Neural progenitor cell (in vitro differentiated cells): ENCODE data around the gene RPL32. TPM values are rescaled to one million over a fixed set of nuclear protein-coding genes. Genes with fewer than 3 reads are reported as not detected.
A peak's percentile ranks its signal among the peaks of the same experiment; 100 is the strongest.

Experiments
- DNase-seq: peaks from one replicate; pipeline ENCODE4 v3.0.0-alpha.2; 2016; ENCODE audit warnings: low spot score
- H2AFZ ChIP-seq: fragments of 200-600 bp; sonication (generic); replicated peaks from 2 replicates; pipeline ENCODE4 v1.6.1; 2016; ENCODE audit warnings: antibody characterized with exemption
- H3F3A ChIP-seq: fragments of 200-600 bp; sonication (generic); 2 replicates; pipeline ENCODE4 v1.6.1; 2016; ENCODE audit warnings: antibody characterized with exemption, low read depth
- H3K27ac ChIP-seq: fragments of 200-600 bp; sonication (generic); 2 replicates; pipeline ENCODE4 v1.5.1; 2016; ENCODE audit warnings: mild to moderate bottlenecking
- H3K27me3 ChIP-seq: fragments of 200-600 bp; sonication (generic); 2 replicates; pipeline ENCODE4 v1.6.1; 2016; ENCODE audit warnings: mild to moderate bottlenecking, moderate library complexity
- H3K36me3 ChIP-seq: fragments of 200-600 bp; sonication (generic); 2 replicates; pipeline ENCODE4 v1.5.1; 2016
- H3K4me1 ChIP-seq: fragments of 200-600 bp; sonication (generic); 2 replicates; pipeline ENCODE4 v1.6.1; 2016; ENCODE audit warnings: mixed run types
- H3K4me2 ChIP-seq: fragments of 200-600 bp; sonication (generic); 2 replicates; pipeline ENCODE4 v1.6.1; 2016
- H3K4me3 ChIP-seq: fragments of 200-600 bp; sonication (generic); 2 replicates; pipeline ENCODE4 v1.5.1; 2016
- H3K79me2 ChIP-seq: fragments of 200-600 bp; sonication (generic); 2 replicates; pipeline ENCODE4 v1.6.1; 2016; ENCODE audit warnings: low read depth
- H3K9ac ChIP-seq: fragments of 200-600 bp; sonication (generic); 2 replicates; pipeline ENCODE4 v1.6.1; 2016
- H3K9me3 ChIP-seq: fragments of 200-600 bp; sonication (generic); 2 replicates; pipeline ENCODE4 v1.5.1; 2016; ENCODE audit warnings: low read depth
- H4K20me1 ChIP-seq: fragments of 200-600 bp; sonication (generic); 2 replicates; pipeline ENCODE4 v1.6.1; 2016; ENCODE audit warnings: low read depth
- H3K27ac Mint-ChIP-seq: 3 replicates; pipeline ENCODE4 v1.8.0; 2021; ENCODE audit warnings: mixed read lengths
- H3K27me3 Mint-ChIP-seq: 2 replicates; pipeline ENCODE4 v1.8.0; 2022; ENCODE audit warnings: low read depth, mild to moderate bottlenecking, inconsistent platforms, moderate library complexity, mixed read lengths; ENCODE audit not compliant: insufficient read depth
- H3K36me3 Mint-ChIP-seq: 3 replicates; pipeline ENCODE4 v1.8.0; 2021; ENCODE audit warnings: mixed read lengths
- H3K4me1 Mint-ChIP-seq: 3 replicates; pipeline ENCODE4 v1.8.0; 2021; ENCODE audit warnings: mixed read lengths
- H3K4me3 Mint-ChIP-seq: 3 replicates; pipeline ENCODE4 v1.8.0; 2021; ENCODE audit warnings: mild to moderate bottlenecking, moderate library complexity, mixed read lengths
- H3K9me3 Mint-ChIP-seq: 3 replicates; pipeline ENCODE4 v1.8.0; 2020; ENCODE audit warnings: mixed read lengths
- EZH2 ChIP-seq: fragments of 200-600 bp; sonication (generic); IDR thresholded peaks from 2 replicates; pipeline ENCODE4 v1.6.1; 2017; ENCODE audit warnings: antibody characterized with exemption, mild to moderate bottlenecking, moderate library complexity
- EZH2phosphoT487 ChIP-seq: fragments of 200-600 bp; sonication (generic); IDR thresholded peaks from 2 replicates; pipeline ENCODE4 v1.6.1; 2017; ENCODE audit warnings: antibody characterized with exemption
- total RNA-seq: library from RNA; depleted of rRNA; stranded (reverse); fragments of >200 nt; gene quantifications from 2 replicates; pipeline ENCODE4 v1.2.3, GENCODE V29; 2015; ENCODE audit warnings: low replicate concordance
- TF ChIP-seq, protein P1 (sequence below): fragments of 200-600 bp; sonication (generic); IDR thresholded peaks from 2 replicates; pipeline ENCODE4 v1.5.1; 2017; ENCODE audit warnings: antibody characterized with exemption, mild to moderate bottlenecking

Gene RPL32
- total RNA-seq, 1 donor from 2014 or later = 2,309 TPM

DNA sequence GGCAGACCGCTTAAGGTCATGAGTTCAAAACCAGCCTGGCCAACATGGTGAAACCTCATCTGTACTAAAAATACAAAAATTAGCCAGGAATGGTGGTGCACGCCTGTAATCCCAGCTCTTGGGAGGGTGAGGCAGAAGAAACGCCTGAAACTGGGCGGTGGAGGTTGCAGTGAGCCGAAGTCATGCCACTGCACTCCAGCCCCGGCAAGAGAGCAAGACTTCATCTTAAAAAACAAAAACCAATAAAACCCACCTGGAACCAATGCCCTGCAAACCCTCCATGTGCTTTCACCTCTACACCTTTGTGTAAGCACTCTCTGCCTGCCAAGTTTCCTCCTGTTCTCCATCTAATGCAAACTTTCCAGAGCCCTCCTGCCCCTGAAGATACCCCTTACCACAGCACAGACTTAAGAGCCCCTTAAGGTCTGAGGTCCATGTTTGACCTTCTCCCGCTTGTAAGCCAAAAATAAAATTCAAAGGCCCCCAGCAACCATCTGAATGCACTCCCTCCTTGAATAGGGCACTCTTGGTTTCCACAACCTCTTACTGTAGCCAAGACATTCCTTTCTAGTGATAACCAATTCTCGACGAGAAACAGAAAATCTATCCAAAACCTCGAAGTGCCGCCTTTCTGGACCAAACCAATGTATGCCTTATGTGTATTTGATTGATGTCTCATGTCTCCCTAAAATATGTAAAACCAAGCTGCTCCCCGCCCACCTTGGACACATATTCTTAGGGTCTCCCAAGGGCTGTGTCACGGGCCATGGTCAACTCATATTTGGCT lies 3.0 kb downstream of the RPL32 start:
- Histone ChIP-seq H3K4me2 (peak overlapping the region; percentile 91), H3K9ac (peak overlapping the region; percentile 31), H3K4me1 (peaks cover 31% of the 10 kb centered on the region), H3F3A (peaks cover 51% of the 10 kb centered on the region), H3K9me3 (no peaks in the 10 kb centered on the region), H3K4me3 (peak overlapping the region; percentile 86), H3K27me3 (no peaks in the 10 kb centered on the region), H3K27ac (peak overlapping the region; percentile 22), H3K36me3 (peaks cover 23% of the 10 kb centered on the region), H4K20me1 (peaks cover 77% of the 10 kb centered on the region), H3K79me2 (peaks cover 54% of the 10 kb centered on the region), H2AFZ (no peak overlapping the region)
- Mint-ChIP-seq H3K36me3 (peaks cover 47% of the 10 kb centered on the region), H3K27ac (no peak overlapping the region), H3K27me3 (peaks cover 5% of the 10 kb centered on the region), H3K4me1 (peaks cover 25% of the 10 kb centered on the region), H3K9me3 (no peaks in the 10 kb centered on the region), H3K4me3 (peak overlapping the region; percentile 97)
- no peak for TF ChIP-seq EZH2phosphoT487
- TF ChIP-seq, protein P1, sequence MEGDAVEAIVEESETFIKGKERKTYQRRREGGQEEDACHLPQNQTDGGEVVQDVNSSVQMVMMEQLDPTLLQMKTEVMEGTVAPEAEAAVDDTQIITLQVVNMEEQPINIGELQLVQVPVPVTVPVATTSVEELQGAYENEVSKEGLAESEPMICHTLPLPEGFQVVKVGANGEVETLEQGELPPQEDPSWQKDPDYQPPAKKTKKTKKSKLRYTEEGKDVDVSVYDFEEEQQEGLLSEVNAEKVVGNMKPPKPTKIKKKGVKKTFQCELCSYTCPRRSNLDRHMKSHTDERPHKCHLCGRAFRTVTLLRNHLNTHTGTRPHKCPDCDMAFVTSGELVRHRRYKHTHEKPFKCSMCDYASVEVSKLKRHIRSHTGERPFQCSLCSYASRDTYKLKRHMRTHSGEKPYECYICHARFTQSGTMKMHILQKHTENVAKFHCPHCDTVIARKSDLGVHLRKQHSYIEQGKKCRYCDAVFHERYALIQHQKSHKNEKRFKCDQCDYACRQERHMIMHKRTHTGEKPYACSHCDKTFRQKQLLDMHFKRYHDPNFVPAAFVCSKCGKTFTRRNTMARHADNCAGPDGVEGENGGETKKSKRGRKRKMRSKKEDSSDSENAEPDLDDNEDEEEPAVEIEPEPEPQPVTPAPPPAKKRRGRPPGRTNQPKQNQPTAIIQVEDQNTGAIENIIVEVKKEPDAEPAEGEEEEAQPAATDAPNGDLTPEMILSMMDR = no peak
- no peak for TF ChIP-seq EZH2
- no peak for DNase-seq

DNA sequence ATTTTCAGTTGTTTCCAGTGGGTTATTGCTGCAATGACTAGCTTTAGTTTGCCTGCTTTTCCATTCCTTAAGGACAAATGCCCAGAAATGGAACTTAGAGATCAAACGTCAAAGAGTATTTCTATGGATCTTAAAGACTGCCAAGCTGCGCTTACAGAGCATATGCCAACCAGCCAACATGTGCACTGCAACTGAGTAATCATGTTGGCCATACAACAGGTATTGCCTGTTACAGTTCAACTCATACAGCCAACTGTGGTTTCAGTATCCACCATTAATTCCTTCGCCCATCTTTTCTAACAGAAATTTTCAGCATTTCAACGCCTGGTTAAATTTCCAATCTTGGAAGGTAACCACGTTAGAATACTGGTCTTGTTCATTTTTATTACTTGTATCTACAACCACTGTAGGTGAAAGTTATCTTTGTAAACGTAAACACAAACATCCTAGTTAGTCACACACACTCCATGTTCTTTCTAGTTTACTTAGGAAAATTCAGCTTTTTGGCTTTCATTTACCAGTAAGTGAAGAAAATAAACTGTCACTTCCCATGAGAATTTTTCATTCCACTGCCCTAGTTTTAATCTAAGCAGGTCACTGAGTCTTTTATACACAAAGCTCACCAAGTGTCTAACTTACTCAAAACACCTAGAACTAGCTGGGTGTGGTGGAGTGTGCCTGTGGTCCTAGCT lies 3.9 kb downstream of the RPL32 start:
- peaks cover 25% of the 10 kb centered on the region for H3K4me1 Mint-ChIP-seq
- Histone ChIP-seq H3K4me3 (peak overlapping the region; percentile 12), H3K36me3 (peaks cover 23% of the 10 kb centered on the region), H3K4me2 (peak overlapping the region; percentile 91), H3F3A (peaks cover 60% of the 10 kb centered on the region), H3K27me3 (no peaks in the 10 kb centered on the region), H3K27ac (no peak overlapping the region), H3K9ac (peak overlapping the region; percentile 31), H3K9me3 (no peaks in the 10 kb centered on the region), H3K4me1 (peaks cover 31% of the 10 kb centered on the region), H2AFZ (no peak overlapping the region), H4K20me1 (peaks cover 85% of the 10 kb centered on the region), H3K79me2 (peaks cover 54% of the 10 kb centered on the region)
- H3K27me3 Mint-ChIP-seq = peaks cover 5% of the 10 kb centered on the region
- no peak for DNase-seq
- H3K27ac Mint-ChIP-seq = no peak overlapping the region
- H3K4me3 Mint-ChIP-seq = no peak overlapping the region
- no peaks in the 10 kb centered on the region for H3K9me3 Mint-ChIP-seq
- TF ChIP-seq EZH2 (no peak), EZH2phosphoT487 (no peak)
- TF ChIP-seq, protein P1 = no peak
- H3K36me3 Mint-ChIP-seq = peaks cover 47% of the 10 kb centered on the region

DNA sequence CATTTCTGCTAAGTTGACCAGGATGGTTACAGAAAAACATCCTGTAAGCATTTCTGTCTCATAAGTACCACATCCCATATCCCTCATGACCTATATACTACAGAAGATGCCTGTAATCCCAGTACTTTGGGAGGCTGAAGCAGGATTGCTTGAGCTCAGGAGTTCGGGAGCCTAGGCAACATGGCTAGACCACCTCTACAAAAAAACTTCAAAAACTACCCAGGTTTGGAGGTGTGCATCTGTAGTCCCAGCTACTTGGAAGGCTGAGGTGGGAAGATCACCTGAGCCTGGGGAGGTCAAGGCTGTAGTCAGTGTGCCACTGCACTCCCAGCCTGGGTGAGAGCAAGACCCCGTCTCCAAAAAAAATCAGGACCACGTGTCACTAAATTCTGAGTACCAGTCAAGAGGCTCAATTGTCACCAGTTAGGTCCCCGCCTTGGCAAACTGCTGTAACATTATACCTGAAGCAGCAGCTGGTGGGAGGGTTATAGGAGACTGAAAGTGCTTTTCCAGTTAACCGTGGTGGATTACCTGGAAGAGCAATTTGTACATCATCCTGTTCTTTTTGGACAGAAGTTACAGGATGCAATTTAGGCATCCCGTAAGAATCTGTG lies 6.2 kb downstream of the RPL32 start:
- Mint-ChIP-seq H3K9me3 (no peaks in the 10 kb centered on the region), H3K27ac (no peak overlapping the region), H3K4me3 (no peak overlapping the region), H3K36me3 (peaks cover 48% of the 10 kb centered on the region), H3K27me3 (peaks cover 7% of the 10 kb centered on the region), H3K4me1 (peaks cover 19% of the 10 kb centered on the region)
- Histone ChIP-seq H3K9ac (no peak overlapping the region), H3K9me3 (no peaks in the 10 kb centered on the region), H3K79me2 (peaks cover 42% of the 10 kb centered on the region), H3K4me2 (no peak overlapping the region), H3K4me1 (peaks cover 30% of the 10 kb centered on the region), H3K36me3 (peaks cover 23% of the 10 kb centered on the region), H3K27me3 (no peaks in the 10 kb centered on the region), H3K27ac (peak overlapping the region; percentile 43), H4K20me1 (peaks cover 75% of the 10 kb centered on the region), H3K4me3 (no peak overlapping the region), H2AFZ (no peak overlapping the region), H3F3A (peaks cover 81% of the 10 kb centered on the region)
- TF ChIP-seq EZH2 (no peak), EZH2phosphoT487 (no peak)
- TF ChIP-seq, protein P1 = no peak
- DNase-seq = no peak
